Activated T-helper 9 cell treated with anti-CD3 and anti-CD28 coated beads, Interleukin-2, amount 50 U/mL, for 16 hours (primary cell): ENCODE results near the gene CALM3.

Source experiments
- DNase-seq: peaks from one replicate; pipeline ENCODE4 v3.0.0-alpha.2; 2020; ENCODE audit warnings: low read depth

CALM3 gene

DNA sequence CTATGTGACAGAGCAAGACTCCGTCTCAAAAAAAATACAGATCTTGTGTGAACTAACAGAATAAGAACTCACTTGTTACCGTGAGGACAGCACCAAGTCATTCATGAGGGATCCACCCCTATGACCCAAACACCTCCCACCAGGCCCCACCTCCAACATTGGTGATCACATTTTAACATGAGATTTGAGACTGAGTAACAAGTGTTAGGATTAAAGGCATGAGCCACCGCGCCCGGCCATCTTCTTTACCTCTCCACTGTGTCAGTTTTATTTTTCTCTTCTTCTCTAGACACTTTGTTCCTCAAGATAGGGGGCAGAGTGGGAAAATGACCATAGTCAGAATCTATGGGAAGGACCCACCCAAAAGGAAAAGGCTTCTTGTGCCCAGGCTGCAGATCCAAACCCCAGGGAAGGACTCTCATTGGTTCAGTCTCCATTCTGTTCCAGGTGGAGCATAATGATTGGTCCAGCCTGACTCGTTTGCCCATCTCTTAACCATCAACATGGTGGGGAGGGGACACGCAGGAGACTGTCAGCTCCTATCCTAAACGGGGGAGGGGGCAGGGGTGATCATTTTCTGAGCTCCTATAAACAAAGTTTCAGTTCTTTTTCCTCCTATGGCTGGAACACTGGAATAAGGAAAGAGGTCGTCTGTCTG is 1.3 kb upstream of the CALM3 start:
- no peak for DNase-seq

DNA sequence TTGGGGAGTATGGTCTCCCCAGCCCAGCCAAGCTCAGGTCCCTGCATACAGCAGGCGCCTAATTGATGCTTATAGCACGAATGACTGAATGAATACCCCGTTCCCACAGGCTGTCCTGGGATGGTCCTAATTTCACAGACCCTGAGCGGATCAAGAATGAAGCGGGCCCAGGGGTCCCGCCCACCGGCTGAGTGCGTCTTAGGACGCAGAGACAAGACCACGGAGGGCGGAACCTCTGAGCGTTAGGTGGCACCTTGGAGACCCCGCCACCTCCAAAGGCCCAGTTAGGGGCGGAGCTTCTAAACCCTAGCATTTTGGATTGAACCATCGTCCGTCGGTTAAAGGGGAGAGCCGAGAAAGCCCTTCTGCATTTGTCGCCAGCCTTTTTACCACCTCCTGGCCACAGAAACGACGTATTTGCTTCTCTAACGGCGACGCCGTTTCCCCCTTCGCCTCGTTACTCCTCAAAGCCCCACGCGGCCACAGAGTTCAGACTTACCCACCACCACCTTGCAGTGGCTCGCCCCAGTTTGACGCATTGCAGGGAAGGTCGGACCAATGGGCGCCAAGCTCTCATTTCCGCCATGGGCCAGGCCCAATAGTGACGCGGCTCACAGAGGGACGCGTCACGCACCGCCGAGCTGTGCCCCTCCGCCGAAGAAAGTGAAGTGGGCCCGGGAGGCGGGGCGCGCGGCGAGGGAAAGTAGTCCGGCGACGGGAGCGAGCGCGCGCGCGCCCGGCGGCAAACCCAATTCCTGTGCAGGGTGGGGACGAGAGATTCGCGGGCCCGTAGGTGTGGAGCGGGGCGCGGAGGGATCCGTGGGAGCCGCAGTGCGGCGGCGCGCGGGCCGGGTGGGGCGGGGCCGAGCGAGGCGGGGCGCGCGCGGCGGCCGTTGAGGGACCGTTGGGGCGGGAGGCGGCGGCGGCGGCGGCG is 479 bp upstream of the CALM3 start:
- DNase-seq: peak; percentile 95

DNA sequence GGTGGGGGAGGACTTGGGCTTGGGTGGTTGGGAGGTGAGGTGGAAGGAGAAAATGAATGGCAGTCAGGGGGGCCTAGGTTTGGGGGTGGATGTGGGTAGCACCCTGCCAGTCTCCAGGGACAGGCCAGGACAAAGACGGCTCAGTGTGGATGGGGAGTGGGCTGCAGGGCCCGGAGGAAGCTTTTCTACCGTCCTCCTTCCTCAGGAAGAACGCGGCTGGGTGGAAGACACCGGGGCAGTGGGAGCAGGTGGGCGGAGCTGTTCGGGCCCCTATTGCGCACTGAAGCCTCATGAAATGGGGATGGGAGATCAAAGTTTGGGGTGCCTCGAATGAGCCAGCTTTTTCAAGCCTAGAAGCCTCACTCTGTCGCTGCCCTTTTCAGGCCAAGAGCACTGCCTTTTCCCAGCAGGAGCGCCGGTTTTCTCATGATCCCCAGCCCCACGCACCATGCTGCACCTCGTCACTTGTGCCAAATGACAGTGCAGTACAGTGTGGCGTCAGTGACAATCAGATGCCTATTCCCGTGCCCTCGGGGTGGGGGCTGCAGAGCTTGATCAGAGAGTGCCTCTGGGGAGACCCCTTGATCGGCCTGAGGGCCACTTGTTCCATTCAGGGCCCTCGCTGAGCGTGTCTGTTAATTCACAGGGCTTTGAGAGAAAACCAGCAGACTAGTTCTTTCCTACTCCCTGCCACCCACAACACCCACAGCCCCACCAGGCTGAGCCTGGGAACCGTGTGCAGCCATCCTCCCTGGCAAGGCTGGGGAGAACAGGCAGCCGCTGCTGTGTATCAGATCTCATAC is 1.5 kb downstream of the CALM3 start:
- peak; percentile 45 for DNase-seq

DNA sequence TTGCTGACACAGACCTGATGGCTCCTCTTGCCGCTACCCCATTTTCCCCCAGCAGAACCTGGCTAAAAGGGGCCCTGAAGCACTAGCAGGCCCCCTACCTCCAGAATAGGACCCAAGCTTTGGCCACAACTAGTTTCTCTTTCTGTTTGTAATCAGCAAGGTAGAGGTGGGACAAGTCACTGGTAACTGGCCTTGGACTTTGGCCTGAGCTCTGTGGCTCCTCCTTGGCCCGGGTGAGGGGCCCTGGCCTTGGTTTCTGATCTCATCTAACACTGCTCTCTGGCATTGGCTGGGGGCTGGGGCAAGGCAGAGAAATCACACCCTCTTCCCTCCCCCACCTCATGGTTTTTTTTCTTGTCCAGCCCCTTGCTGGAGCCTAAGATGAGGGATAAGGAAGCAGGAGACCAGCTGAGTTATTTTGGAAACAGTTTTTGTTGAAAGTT is 2.1 kb downstream of the CALM3 start:
- no peak for DNase-seq

DNA sequence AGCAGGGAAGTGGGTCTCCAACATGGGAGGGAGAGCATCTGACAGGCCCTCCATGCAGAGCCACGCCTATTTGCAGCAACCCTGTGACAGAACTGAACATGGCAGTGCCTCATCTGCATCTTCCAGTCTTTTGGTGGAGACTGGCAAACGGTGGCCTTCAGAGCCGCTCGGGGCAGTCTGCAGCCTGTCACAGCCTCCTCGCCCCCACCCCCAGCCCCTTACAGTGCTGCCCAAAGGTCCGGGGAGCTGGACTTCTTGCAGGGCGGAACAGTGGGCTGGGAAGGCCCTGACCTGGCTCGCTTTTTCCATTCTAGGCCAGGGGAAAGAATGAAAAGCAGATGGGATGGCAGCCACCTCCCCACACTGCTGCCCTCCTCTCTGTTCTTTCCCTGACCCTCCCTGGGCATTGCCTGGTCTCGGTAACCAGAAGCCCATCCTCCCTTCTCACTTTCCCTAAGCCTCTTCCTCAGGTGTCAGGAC is 2.7 kb downstream of the CALM3 start:
- no peak for DNase-seq

DNA sequence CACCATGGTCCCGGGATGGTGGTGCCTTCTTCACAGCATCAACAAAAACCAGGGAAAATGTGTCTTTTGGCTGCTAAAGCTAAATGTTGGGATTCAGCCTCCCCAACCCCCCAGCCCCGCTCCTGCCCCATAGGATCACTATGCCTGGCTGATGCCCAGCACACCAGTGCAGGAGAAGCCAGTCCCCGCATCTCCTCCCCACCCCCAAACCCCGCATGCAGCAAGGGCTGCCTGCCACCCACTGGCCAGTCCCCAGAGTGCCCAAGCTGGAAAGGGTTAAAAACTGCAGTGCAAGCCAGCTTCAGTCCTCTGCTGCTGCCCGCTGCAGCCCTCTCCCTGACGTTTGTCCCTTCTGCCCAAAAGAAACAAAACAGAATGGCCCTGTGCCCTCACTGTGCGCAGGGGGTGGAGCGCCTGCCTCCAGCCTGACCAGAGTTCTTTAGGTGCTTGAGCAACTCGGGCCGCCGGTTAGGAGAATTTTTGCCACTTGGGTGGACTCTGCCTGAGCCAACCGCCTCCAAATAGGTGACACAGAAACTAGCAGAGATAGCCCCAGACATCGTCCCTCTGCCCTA is 3.7 kb downstream of the CALM3 start:
- no peak for DNase-seq

DNA sequence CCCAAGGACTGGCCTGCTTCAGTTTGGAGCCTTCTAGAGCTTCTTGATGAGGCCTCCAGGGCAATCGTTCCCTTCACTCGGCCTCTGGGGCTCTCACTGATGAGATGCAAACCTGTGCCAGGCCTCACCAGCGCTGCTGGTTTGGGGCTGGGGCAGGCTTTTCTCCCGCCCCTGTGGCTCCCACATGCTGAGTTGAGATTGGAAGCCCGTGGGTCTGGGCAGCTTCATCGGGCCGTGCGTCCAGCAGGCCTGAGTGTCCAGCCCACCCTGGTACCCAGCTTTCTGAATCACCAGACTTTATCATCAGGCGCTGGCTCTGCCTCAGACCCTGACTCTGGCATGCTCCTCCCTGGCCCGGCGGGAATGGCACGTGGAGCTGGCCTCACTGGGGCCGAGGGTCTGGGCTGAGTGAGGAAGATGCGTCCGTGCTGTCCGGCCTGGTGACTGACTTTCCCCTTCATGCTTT is 4.3 kb downstream of the CALM3 start:
- DNase-seq: no peak

DNA sequence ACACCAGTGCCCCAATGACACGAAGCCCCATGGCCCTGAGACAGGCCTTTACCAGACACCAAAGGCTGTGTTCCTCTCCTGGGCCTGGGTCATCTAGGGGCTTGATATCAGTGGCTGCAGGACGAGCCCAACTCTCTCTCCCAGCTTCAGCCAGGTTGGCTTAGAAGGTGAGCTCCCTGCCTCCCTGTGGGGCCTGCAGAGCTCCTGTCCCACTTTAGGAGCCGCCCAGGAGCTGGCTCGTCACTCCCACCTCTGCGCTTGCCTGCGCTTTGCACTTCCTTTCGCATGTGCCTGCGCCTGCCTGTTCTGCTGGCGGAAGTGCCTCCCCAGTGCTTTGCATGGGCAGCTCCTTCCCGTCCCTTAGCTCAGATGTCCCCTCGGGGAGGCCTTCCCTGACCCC is 4.9 kb downstream of the CALM3 start:
- no peak for DNase-seq

DNA sequence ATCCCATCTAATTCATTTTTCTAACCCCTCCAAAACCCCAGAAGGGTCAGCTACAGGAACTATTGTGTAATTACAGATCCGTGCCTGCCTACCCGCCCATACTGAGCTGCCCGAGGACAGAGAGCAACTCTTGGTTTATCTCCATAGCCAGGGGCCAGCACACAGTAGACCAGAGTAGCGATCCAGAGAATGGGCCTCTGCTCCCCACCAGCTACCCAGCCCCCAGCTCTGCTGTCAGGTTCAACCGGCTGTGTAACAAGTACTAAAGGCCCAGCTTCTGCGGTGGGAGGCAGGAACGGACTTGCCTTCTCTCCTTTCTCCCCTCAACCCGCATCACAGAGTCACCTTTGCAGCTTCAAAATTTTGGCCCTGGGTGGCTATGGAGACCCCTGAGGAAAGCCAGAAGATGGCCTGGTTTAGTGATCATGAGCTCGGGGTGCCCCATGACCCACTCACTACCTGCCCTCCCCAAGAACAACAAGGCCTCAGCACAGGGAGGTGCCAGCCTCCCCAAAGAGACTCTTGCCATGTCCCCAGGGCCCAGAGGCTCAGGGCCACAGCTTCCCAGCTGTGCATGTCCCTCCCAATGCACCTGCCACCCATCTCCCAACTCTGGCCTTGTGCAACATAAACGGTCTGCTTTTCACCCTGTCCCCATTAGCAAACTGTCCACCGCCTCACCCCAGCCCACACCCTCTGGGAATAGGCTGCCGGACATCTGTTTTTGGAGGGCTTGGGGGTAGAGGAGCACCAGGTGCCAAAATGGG is 5.7 kb downstream of the CALM3 start:
- no peak for DNase-seq

DNA sequence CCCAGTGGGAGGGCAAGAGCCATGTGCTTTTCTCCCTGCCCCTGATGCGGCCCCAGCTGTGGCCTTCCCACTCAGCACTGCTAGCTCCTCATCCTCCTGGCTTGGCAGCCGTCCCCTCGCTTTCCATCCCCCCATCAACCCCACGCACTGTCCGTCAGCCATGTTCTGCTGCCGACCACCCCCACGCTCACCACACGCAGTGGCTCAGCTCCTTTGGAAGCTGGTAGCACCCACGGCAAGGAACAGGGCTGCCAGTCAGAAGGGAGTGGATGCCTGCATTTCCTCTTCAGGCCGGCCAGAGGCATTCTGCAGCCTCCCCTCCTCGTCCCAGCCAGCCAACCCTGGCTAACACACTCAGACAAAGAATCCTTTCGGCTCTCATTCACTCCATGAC is 6.3 kb downstream of the CALM3 start:
- no peak for DNase-seq

DNA sequence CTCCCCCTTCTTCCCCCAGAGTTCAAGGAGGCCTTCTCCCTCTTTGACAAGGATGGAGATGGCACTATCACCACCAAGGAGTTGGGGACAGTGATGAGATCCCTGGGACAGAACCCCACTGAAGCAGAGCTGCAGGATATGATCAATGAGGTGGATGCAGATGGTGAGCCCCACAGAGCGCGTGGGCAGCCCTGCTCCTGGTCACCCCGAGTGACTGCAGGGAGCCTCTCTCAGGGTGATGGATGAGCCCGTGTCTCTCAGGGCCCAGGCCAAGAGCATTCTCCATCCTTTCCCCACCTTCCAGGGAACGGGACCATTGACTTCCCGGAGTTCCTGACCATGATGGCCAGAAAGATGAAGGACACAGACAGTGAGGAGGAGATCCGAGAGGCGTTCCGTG is 7.0 kb downstream of the CALM3 start:
- DNase-seq: no peak

DNA sequence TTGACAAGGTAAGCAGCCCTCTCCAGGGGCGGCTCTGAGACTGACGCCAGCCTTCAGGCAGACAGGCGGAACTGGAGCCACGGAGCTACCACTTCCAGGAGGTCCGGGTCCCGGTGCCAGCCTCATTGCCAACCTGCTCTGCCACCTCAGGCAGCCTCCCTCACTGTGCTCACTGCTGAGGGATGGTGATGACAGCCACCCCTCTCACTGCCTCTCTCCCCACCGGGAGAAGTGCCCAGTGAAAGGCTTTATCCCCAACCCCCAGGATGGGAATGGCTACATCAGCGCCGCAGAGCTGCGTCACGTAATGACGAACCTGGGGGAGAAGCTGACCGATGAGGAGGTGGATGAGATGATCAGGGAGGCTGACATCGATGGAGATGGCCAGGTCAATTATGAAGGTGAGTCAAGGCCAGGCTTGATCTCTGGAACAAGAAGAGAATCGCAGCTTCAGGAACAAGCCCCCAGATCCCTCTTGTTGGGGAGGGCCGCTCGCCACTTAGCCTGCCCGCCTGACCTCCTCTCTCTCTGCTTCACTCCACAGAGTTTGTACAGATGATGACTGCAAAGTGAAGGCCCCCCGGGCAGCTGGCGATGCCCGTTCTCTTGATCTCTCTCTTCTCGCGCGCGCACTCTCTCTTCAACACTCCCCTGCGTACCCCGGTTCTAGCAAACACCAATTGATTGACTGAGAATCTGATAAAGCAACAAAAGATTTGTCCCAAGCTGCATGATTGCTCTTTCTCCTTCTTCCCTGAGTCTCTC is 7.6 kb downstream of the CALM3 start:
- no peak for DNase-seq

DNA sequence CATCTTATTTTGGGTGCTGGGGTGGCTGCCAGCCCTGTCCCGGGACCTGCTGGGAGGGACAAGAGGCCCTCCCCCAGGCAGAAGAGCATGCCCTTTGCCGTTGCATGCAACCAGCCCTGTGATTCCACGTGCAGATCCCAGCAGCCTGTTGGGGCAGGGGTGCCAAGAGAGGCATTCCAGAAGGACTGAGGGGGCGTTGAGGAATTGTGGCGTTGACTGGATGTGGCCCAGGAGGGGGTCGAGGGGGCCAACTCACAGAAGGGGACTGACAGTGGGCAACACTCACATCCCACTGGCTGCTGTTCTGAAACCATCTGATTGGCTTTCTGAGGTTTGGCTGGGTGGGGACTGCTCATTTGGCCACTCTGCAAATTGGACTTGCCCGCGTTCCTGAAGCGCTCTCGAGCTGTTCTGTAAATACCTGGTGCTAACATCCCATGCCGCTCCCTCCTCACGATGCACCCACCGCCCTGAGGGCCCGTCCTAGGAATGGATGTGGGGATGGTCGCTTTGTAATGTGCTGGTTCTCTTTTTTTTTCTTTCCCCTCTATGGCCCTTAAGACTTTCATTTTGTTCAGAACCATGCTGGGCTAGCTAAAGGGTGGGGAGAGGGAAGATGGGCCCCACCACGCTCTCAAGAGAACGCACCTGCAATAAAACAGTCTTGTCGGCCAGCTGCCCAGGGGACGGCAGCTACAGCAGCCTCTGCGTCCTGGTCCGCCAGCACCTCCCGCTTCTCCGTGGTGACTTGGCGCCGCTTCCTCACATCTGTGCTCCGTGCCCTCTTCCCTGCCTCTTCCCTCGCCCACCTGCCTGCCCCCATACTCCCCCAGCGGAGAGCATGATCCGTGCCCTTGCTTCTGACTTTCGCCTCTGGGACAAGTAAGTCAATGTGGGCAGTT is 8.6 kb downstream of the CALM3 start:
- DNase-seq: no peak

DNA sequence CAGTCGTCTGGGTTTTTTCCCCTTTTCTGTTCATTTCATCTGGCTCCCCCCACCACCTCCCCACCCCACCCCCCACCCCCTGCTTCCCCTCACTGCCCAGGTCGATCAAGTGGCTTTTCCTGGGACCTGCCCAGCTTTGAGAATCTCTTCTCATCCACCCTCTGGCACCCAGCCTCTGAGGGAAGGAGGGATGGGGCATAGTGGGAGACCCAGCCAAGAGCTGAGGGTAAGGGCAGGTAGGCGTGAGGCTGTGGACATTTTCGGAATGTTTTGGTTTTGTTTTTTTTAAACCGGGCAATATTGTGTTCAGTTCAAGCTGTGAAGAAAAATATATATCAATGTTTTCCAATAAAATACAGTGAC is 9.3 kb downstream of the CALM3 start:
- no peak for DNase-seq

DNA sequence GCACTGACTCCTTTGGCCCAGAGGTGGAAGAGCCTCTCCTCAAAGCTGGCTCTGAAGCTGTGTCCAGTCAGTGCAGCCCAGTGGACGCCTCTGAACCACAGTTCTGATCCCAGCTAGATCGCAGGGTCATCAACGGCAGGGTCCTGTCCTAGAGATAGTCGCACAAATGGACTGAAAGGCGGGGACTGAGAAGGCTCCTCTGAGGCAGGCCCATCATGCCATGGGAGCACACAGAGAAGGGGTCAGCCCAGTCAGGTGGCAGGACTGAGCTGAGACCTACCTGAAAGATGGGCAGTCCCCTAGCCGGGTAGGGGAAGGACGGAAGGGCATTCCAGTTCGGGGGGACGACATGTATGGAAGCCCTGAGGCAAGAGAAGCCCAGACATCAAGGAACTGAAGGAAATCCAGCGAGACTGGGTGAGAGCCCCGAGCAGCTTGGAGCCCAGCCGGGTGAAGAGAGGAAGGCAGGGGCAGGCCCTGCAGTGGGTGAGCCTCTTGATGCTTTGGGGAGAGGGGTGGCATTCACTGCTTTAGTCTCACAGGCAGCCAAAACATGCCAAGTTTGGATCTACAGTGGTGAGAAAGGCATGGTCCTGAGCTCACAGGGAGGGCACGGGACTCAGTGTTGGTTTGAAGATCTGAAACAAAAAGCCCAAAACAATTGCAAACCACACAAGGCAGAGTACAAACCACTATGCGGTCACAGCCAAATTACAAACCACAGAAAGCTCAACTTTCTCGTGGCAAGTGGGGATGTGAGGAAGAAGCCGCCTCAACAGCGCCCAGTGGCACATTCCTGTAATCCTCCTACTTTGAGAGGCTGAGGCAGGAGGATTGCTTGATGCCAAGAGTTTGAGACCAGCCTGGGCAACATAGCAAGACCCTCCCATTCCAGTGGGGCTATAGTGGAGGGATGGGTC is 10.0 kb downstream of the CALM3 start:
- DNase-seq: no peak

DNA sequence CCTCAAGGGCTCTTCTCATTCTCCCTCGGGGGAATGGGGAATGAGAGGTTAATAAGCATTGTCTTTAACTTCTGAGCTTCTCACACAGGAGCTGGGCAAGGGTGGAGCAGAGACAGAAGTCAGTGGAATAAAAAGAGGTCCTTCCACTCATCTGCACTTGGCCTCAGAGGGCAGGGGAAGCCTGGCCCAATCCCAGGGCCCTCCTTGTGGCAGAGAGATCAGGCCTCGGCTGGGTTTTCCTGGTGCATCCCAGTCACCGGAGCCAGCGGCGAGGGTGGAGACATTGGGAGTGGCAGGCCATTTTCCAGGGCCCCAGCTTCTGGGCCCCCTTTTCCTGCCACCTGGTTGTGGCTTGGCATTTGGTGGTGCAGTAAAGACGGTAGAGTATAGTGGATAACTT is 10.6 kb downstream of the CALM3 start:
- DNase-seq: no peak

DNA sequence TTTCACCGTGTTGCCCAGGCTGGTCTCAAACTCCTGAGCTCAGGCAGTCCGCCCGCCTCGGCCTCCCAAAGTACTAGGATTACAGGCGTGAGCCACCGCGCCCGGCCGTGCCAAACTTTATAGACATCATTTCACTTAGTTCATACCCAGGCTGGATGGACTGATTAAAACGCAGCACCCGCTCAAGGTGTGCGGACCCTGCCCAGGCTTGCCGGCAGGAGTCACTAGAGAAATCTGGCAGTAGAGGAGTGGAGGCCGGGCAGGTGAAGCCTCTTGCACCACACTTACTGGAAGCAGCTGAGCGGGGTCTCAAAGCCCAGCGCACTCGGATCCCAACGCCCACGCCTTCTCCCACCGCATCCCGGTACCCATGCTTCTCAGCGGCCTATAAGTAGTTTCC is 12.4 kb downstream of the CALM3 start:
- no peak for DNase-seq

DNA sequence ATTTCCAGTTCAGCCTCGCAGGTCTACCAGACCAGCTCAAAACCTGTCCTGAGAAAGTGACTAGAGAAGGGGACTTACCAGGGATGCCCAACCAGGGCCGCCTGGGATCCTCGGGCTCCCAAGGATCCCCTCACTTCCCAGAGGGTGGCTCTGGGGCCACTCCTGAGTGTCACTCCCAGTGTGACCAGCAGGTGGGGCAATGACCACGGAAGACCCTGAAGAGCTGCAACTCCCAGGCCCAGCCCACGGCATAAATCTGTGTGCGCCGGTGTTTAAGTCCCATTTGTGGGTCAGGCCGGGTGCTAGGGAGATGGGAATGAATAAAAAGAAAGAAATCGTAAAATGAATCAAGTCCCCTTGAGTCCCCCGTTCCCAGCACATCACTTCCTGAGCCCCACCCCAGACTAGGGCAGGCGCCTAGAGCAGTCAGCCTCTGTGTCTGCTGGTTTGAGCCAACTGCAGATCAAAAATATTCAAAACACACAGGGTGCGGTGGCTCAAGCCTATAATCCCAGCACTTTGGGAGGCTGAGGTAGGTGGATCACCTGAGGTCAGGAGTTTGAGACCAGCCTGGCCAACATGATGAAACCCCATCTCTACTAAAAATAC is 13.1 kb downstream of the CALM3 start:
- peak; percentile 70 for DNase-seq
